GM12874 (cell line): ENCODE results near the gene RNASEH1.

Source experiments
- TF ChIP-seq, protein P1 (sequence below): IDR thresholded peaks from 2 replicates; pipeline ENCODE4 v1.5.1; 2011; ENCODE audit warnings: low read depth, mild to moderate bottlenecking, control low read depth, low read length, moderate library complexity; ENCODE audit not compliant: insufficient read depth

Gene RNASEH1

DNA sequence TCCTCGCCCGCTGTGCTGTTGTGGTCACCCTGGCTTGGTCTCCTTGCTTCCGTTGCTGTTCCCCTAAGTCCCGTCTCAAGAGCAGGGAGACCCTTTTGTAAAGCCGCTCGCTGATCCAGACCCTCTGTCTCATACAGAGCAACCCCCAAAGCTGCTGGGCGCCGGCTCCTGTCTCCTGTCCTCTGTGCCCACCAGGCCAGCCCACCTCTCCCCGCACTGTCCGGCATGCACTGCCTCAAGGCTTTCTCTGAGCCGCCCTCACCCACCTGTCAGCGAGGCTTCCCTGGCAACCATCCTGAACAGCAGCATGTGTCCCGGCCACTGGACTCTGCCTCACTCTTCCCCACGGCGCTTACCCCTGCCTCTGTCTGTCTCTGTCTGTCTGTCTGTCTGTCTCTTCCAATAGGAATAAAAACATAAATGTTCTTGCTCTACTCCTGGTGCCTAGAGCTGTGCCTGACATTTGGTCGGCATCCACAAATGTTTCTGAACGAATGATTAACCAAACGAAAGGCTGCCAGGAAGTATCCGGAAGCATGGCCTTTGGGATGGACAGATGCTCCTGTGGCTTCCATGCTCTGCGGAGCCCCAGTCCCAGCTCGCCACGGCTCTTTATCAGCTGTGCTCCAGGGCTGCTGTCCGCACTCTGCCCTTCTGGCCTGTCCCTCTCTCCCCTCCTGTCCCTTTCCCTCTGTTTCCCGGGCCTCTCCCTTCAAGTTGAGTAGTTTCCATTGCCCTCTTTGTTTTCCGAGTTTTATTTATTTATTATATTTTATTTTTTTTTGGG lies 44.6 kb upstream of the RNASEH1 start:
- TF ChIP-seq, protein P1, sequence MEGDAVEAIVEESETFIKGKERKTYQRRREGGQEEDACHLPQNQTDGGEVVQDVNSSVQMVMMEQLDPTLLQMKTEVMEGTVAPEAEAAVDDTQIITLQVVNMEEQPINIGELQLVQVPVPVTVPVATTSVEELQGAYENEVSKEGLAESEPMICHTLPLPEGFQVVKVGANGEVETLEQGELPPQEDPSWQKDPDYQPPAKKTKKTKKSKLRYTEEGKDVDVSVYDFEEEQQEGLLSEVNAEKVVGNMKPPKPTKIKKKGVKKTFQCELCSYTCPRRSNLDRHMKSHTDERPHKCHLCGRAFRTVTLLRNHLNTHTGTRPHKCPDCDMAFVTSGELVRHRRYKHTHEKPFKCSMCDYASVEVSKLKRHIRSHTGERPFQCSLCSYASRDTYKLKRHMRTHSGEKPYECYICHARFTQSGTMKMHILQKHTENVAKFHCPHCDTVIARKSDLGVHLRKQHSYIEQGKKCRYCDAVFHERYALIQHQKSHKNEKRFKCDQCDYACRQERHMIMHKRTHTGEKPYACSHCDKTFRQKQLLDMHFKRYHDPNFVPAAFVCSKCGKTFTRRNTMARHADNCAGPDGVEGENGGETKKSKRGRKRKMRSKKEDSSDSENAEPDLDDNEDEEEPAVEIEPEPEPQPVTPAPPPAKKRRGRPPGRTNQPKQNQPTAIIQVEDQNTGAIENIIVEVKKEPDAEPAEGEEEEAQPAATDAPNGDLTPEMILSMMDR: no peak

- TF ChIP-seq, protein P1: no peak
Measured at GRCh38 chr2:3601561-3602271, 43.6 kb upstream of the RNASEH1 start.

- TF ChIP-seq, protein P1: no peak
Measured at GRCh38 chr2:3600256-3600855, 42.2 kb upstream of the RNASEH1 start.

DNA sequence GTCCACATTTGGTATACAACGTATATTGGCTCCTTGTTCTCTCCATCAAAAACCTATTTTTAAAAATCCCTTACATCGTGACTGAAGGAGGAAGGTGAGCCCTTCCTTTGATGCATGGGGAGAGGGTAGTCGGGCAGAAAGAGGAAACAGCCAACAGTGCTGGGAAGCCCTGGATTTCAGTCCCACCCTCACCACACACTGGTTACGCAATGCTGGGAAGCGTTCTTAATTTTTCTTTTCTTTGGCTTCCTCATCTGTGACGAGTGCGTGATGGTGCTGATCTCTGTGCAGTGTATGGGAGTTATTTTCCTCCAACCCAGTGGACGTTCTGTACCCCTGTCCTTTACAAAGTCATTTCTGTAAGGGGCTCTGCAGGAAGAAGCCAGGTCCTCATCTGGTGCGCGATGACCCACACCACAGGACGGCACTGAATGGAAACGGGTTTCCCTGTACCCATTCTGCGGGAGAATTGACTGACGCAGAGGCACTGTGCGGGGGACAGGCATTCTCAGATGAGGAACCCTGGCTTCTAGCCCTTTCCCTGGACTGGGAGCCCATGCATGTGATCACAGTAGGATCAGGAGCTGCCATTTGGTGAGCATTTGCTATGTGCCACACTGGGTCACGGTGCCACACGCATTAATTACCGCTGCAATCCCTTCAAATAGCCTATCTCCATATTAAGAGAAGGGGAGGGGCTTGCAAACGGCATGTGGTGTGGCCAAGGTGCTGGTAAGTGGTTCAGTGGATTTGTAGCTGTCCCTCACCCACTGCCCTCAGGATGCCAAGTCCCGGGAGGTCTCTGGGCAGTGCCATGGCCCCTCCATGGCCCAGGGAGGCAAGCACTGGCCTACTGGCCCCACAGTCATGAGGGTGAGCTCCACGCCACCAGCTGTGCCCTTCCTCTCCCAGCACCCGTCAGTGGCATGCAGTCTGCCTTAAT lies 41.0 kb upstream of the RNASEH1 start:
- TF ChIP-seq, protein P1: no peak

- TF ChIP-seq, protein P1: no peak
Measured at GRCh38 chr2:3598197-3598910, 40.2 kb upstream of the RNASEH1 start.

- TF ChIP-seq, protein P1: no peak
Measured at GRCh38 chr2:3597567-3597966, 39.4 kb upstream of the RNASEH1 start.
